ENCODE measurements around the gene GPR183.

- TF ChIP-seq CTCF (conservative IDR thresholded peaks at IDR 0.05 in 1 of 2, IDR thresholded peaks at IDR 0.05 in 1 of 2; ENCODE audit: low read depth in 1 of 2, low read length in 2 of 2) (no peak), EZH2 (IDR thresholded peaks at IDR 0.05; ENCODE audit: low read length, missing control alignments) (no peak)
Observed at GRCh38 chr13:99301056-99301838, 6.0 kb downstream of the GPR183 start.
